Mucosa of descending colon (tissue), 3 donors: ENCODE results near the gene ZNF500. TPM values are rescaled to one million over a fixed set of nuclear protein-coding genes. Genes with fewer than 3 reads are reported as not detected.
A peak's percentile ranks its signal among the peaks of the same experiment; 100 is the strongest.
"Not testable (repeated sequence)": the region's sequence is repeated elsewhere in the genome, so short reads cannot be mapped to it uniquely, and the experiment has no call there.

ENCODE experiments used
- ATAC-seq: fragments of 200-7000 bp; cut with Tn5 transposase; one replicate; pipeline ENCODE4 v1.9.1; 2020; ENCODE audit warnings: mild to moderate bottlenecking, moderate library complexity
- DNase-seq, 3 donors: peaks; one replicate each; pipeline ENCODE4 v3.0.0-alpha.2; 2020
- H3K36me3 ChIP-seq: fragments of 200-600 bp; one replicate; pipeline ENCODE4 v1.8.0; 2021; ENCODE audit warnings: low read depth, mild to moderate bottlenecking
- H3K4me1 ChIP-seq: fragments of 200-600 bp; one replicate; pipeline ENCODE4 v1.8.0; 2021; ENCODE audit warnings: low read depth, mild to moderate bottlenecking
- H3K4me3 ChIP-seq: fragments of 200-600 bp; one replicate; pipeline ENCODE4 v1.8.0; 2021; ENCODE audit warnings: mild to moderate bottlenecking
- H3K9me3 ChIP-seq: fragments of 200-600 bp; one replicate; pipeline ENCODE4 v1.8.0; 2021; ENCODE audit warnings: mild to moderate bottlenecking
- intact Hi-C, 2 donors: fragments of 100-400 bp; cut with DNase I in 1 of 2; cut with micrococcal nuclease in 1 of 2; formaldehyde crosslinking; loops; one replicate each; pipeline versions ENCODE4 v1.11.0 to v1.11.1; 2022; cut with DNase I, micrococcal nuclease
- total RNA-seq, 3 donors: library from RNA; stranded (reverse); fragmentation: NEBNext Ultra II Directional in 2 of 3; extraction: Animal tissue kit (Norgen Biotek cat#: 25700) in 2 of 3; gene quantifications; one replicate each; pipeline versions ENCODE4 v1.2.1 to v1.2.4, GENCODE V29; 2021 to 2023
- TF ChIP-seq, protein P1 (sequence below): fragments of 200-600 bp; IDR thresholded peaks from one replicate; pipeline ENCODE4 v1.8.0; 2022; ENCODE audit warnings: antibody characterized with exemption, mild to moderate bottlenecking
- donor health status: DM: no; HTN: no; CAD: no; lungs with moderate emphysema.
- donor health status: DM: no; HTN: no; CAD: no.
- donor health status: DM: no; HTN: yes; CAD: no.

The ZNF500 gene
- total RNA-seq, 3 donors from 2014 or later, result 11.0 to 22.9 (median 18.8) TPM

DNA sequence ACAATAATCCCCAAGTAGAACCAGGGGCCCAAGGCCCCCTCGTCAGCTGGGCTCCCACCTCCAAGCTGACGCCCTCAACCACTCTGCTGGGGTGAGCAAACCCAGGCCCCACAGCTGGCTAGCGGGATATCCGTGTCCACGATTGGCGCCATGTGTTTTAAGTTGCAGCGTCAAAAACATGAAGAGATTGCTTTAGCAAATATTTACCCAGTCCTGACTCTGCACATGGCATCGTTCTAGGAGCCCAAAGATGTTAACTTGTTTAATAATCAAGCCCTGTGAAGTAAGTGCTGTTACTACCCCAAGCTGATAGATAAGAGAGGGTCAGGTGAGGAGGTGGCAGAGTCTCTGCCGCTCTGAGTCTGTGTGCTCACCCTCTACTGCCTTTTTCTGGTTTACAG, 21.5 kb upstream of the ZNF500 start:
- H3K4me1 ChIP-seq, result no peaks in the 10 kb centered on the region
- TF ChIP-seq, protein P1, sequence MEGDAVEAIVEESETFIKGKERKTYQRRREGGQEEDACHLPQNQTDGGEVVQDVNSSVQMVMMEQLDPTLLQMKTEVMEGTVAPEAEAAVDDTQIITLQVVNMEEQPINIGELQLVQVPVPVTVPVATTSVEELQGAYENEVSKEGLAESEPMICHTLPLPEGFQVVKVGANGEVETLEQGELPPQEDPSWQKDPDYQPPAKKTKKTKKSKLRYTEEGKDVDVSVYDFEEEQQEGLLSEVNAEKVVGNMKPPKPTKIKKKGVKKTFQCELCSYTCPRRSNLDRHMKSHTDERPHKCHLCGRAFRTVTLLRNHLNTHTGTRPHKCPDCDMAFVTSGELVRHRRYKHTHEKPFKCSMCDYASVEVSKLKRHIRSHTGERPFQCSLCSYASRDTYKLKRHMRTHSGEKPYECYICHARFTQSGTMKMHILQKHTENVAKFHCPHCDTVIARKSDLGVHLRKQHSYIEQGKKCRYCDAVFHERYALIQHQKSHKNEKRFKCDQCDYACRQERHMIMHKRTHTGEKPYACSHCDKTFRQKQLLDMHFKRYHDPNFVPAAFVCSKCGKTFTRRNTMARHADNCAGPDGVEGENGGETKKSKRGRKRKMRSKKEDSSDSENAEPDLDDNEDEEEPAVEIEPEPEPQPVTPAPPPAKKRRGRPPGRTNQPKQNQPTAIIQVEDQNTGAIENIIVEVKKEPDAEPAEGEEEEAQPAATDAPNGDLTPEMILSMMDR, result no peak
- H3K4me3 ChIP-seq, result no peak overlapping the region
- H3K9me3 ChIP-seq, result no peaks in the 10 kb centered on the region
- H3K36me3 ChIP-seq, result no peaks in the 10 kb centered on the region
- intact Hi-C loops, result no loop called here
- peak; percentile 40 for ATAC-seq
- DNase-seq, result no peak

DNA sequence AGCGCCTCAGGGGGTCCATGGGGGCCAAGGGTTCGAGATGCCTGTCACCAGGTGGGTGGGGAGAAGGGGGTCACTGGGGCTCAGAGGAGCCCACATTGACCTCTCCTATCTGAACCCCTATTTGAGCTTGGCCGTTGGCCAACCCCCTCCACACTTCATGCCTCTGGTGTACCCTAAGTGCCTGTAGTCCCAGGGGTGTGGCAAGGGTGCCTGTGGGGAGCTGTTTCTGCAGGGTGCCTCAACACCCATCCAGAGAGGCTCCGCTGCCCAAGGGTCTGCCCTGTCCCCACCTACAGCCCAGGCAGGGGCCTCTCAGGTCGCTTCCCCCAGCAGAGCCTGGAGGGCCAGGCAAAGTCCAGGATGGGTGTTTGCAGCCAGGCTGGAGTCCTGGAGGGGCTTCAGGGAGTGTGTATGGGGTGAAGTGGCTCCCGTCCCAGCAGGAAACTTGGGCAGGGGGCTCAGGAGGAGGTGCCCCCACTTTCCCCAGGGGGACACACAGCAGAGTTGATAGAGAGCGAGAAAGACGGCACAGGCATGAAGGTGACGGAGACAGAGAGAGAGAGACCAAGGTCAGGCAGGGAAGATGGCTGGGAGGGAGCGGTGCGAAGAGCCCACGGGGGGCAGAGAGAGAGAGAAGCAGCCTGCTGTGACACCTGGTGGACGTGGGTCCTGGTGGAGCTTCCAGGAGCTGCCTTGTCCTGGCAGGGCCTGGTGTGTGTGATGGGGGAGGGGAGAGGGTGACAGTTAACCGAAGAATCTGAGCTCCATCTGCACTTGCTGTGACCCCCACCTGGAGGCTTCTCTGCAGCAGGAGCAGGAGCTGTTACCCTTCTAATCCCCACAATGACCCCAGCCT, 20.9 kb upstream of the ZNF500 start, which contains the start of gene SEPTIN12:
TSS of gene SEPTIN12 (minus strand) at position 719 of the 856 bp plus-strand sequence. CDS start at position 19, 700 bp downstream.
- no peaks in the 10 kb centered on the region for H3K4me1 ChIP-seq
- H3K4me3 ChIP-seq, result no peak within 1 kb of the TSS
- no peaks in the 10 kb centered on the region for H3K9me3 ChIP-seq
- TF ChIP-seq, protein P1, result no peak
- no peak for DNase-seq
- intact Hi-C loops, result no loop called here
- H3K36me3 ChIP-seq, result no peaks in the 10 kb centered on the region
- ATAC-seq, result peak; percentile 11

DNA sequence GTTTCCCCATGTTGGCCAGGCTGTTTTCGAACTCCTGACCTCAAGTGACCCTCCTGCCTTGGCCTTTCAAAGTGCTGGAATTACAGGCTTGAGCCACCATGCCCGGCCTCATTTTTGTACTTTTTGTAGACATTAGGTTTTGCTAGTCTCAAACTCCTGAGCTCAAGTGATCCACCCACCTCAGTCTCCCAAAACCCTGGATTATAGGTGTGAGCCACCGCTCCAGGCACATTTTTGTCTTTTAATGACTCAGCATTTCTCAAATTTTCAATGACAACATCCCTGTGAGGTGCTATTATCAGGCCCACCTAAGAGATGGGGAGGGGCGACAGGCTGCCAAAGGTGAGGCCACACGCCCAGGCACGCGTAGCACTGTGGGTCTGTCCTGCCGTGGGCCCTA, 20.1 kb upstream of the ZNF500 start:
- intact Hi-C loops, result no loop called here
- Histone ChIP-seq H3K4me1 (no peaks in the 10 kb centered on the region), H3K9me3 (no peaks in the 10 kb centered on the region), H3K4me3 (no peak overlapping the region), H3K36me3 (no peaks in the 10 kb centered on the region)
- DNase-seq, result no peak
- TF ChIP-seq, protein P1, result no peak
- ATAC-seq, result no peak

DNA sequence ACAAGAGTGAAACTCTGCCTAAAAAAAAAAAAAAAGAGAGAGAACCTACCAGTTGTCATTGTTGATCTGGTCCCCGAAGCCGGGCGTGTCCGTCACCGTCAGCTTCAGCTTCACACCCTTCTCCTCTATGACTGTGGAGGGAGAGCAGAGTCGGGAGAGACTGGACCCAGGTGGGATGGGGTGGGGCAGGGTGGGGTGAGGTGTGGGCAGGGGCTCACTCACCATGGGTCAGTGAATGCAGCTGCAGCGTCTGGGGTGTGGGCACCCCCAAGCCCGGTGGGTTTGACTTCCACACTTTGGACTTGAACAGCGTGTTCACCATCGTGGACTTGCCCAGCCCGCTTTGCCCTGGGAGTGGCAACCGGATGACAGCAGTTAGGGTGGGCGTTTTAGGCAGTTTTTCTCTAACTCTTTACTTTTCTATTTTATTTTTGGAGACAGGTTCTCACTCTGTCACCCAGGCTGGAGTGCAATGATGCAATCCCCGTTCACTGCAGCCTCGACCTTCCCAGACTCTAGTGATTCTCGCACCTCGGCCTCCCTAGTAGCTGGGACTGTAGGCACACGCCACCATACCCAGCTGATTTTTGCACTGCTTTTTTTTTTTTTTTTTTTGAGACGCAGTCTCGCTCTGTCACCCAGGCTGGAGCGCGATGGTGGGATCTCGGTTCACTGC, 18.9 kb upstream of the ZNF500 start:
- TF ChIP-seq, protein P1, result no peak
- intact Hi-C loops, result no loop called here
- peak; percentile 41 for ATAC-seq
- Histone ChIP-seq H3K9me3 (no peaks in the 10 kb centered on the region), H3K4me3 (no peak overlapping the region), H3K4me1 (no peaks in the 10 kb centered on the region), H3K36me3 (no peaks in the 10 kb centered on the region)
- DNase-seq, result no peak

DNA sequence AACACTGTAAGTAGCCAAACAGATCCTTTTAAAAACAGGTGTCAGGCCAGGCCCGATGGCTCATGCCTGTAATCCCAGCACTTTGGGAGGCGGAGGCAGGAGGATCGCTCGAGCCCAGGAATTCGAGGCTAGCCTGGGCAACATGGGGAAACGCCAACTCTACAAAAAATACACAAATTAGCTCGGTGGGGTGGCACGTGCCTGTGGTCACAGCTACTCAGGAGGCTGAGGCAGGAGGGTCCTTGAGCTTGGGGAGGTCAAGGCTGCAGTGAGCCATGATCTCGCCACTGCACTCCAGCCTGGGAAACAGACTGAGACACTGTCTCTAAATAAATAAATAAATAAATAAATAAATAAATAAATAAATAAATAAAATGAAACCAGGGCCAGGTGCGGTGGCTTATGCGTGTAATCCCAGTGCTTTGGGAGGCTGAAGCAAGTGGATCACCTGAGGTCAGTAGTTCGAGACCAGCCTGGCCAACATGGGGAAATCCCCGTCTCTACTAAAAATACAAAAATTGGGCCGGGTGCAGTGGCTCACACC, 17.6 kb upstream of the ZNF500 start:
- ATAC-seq, H3K36me3 ChIP-seq, intact Hi-C loops, H3K4me1 ChIP-seq, H3K9me3 ChIP-seq, DNase-seq, H3K4me3 ChIP-seq: not testable (repeated sequence)

DNA sequence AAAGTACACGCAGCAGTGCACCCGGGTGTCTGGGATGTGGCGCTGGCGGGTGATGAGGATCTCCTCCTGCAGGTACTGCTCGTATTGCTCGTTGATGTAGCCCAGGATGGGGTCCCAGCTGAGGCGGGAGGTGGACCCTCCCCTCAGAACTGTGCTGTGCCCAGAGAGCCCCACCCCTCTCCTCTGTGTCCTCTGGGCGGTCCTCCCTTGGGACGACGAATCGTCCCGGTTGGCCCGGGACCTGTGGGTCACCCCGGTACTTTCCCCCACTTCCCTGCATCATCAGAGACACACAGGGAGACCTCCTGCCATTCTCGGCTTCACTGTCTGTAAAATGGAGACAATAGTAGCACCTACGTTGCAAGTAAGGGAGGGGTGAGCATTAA, 17.0 kb upstream of the ZNF500 start:
- intact Hi-C loops, result no loop called here
- no peak overlapping the region for H3K4me3 ChIP-seq
- TF ChIP-seq, protein P1, result no peak
- H3K4me1 ChIP-seq, result no peaks in the 10 kb centered on the region
- ATAC-seq, result no peak
- DNase-seq, result no peak
- no peaks in the 10 kb centered on the region for H3K9me3 ChIP-seq
- H3K36me3 ChIP-seq, result no peaks in the 10 kb centered on the region
